KBM-7 (cell line): ENCODE measurements around the gene BRD3.

Source experiments
- DNase-seq: peaks from one replicate; pipeline ENCODE4 v3.0.0-alpha.2; 2015
- in situ Hi-C: fragments of 300-500 bp; cut with MboI; formaldehyde crosslinking; loops from 2 replicates; pipeline ENCODE4 v1.14.3; 2020; ENCODE audit warnings: low sequenced_read_pairs, low pct_unique_long_range_greater_than_20kb, mixed read lengths

BRD3 gene

GRCh38 chr9:134043531-134043988, 24.3 kb downstream of the BRD3 start:
- in situ Hi-C loops, result no loop called here
- DNase-seq, result no peak

- in situ Hi-C loops, result no loop called here
- DNase-seq, result no peak
Measured at GRCh38 chr9:134041649-134041962, 26.2 kb downstream of the BRD3 start.

DNA sequence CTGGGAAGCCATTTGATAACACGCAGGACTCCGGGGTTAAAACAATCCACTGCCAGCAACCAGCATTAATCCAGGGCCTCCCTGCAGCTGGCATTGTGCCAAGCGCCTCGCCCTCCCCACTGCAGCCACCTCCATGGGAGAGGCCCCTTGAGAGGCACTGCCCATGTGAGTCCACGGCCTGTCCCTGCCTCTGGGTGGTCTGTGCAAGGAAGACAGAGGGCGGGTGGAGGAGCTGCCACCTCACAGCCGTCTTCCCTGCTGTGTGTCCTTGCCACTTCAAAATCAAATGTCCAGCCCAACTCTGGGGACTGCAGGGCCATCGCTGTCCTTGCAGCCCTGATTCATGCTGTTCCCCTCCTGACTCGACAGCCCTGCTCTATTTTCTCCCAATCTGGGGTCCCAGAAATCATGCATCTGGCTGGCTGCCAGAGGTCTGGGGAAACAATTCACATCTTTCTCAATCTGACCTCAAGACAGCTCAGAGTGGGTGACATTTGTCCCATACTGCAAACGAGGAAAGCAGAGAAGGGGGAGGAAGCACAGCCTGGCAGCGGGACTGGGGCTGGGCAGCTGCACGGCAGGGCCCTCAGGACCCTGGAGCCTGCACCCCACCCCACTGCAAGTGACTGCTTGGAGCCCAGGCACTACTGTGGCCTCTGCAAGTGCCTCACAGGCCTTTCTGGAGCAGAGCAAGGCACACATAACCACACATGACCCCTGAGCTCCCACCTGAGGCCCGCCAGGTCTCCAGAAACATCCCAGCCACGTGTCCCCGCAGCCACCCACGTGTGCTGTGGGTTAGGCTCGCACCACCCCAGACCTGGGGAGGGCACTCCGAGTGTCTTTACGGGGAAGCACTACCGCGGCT, 26.8 kb downstream of the BRD3 start:
- DNase-seq, result no peak
- in situ Hi-C loops, result no loop called here

- in situ Hi-C loops, result no loop called here
- DNase-seq, result no peak
Measured at GRCh38 chr9:134040176-134040565, 27.7 kb downstream of the BRD3 start.

DNA sequence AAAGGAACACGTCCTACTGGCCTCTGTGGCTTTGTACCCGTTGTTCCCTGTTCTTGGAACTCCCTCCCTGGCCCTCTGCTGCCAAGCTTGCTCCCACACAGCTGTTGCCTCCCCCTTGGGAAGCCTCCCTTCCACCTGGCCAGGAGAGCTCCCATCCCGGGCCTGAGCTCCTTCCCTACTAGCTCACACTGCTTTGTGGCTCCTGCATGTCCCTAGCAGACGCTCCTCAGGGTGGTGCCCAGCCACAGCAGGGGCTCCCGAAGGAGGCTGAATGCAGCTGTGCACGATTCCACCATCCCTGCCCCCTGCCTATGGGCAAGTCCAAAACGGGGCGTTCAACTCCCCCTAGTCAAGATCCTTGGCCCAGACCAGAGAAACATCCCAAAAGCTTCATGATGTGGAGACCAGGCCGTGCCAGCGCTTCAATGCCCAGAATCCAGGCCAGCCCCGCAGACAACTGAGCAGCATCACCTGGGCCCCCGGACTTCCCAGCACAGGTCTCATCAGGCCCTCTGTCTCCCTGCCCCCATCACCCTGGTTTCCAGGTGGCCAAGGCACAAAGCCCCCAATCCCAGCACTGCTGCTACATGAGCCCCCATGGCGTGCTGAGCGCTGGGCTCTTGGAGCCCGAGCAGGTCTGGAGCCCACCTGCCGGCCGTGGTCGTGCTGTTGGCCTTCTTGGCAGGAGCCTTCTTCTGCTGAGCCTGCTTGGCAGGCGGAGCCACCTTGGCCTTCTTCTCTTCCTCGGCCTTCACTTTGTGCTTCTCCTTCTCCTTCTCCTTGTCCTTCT, 28.2 kb downstream of the BRD3 start:
- no peak for DNase-seq
- in situ Hi-C loops, result no loop called here

GRCh38 chr9:134037641-134038040, 30.2 kb downstream of the BRD3 start:
- in situ Hi-C loops, result no loop called here
- DNase-seq, result no peak

DNA sequence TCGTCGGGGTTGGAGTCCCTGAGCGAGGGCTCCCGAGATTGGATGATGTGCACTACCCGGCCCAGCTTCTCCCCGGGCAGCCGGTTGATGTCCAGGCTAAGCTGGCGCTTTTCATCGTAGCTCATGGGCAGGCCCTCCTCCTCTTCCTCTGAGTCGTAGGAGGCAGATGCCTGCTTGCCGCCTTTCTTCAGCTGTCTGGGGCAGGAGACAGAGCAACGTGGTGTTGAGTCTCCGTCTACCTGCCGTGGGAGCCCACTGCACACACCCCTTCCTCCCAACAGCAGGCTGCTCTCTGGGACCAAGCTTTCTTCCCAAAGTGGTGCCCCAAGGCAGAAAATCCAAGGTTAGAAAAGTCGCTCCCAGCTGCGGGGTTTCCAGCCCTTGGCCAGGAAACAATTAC, 31.7 kb downstream of the BRD3 start:
- DNase-seq, result no peak
- in situ Hi-C loops, result no loop called here

- in situ Hi-C loops, result no loop called here
- DNase-seq, result no peak
Measured at GRCh38 chr9:134035041-134036039, 32.5 kb downstream of the BRD3 start.

- in situ Hi-C loops, result no loop called here
- DNase-seq, result no peak
Measured at GRCh38 chr9:134034215-134035040, 33.4 kb downstream of the BRD3 start.

DNA sequence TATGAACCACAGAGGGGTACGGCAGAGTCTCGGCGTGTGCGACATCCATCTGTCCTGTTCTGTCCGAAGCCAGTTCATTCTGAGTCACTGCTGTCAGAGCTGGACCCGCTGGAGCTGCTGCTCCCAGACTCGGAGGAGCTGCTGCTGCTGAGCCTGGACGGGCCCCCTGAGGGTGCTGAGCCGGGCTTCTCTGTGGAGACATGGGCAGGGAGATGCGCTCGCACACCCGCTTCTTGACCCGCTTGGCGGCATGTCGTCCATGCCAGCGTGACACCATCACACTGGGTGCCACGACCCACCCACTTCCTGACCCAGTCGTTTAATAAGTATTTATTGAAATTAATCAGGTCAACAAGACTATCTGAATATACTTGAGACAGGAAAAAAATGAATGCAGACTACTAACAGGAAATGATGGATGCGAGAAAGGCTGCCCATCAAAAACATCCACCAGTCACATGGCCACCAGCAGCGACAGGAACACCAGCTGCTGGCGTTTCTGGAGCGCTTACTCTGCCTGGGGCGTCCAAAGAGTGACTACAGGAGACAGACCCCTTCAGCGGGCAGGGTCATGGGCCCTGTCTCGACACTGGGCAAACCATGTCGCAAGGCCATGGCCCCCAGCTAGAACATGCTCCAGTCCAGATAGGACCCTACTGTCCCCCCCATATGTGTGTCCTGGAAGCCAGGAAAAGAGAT, 34.2 kb downstream of the BRD3 start:
- DNase-seq, result no peak
- in situ Hi-C loops, result no loop called here

DNA sequence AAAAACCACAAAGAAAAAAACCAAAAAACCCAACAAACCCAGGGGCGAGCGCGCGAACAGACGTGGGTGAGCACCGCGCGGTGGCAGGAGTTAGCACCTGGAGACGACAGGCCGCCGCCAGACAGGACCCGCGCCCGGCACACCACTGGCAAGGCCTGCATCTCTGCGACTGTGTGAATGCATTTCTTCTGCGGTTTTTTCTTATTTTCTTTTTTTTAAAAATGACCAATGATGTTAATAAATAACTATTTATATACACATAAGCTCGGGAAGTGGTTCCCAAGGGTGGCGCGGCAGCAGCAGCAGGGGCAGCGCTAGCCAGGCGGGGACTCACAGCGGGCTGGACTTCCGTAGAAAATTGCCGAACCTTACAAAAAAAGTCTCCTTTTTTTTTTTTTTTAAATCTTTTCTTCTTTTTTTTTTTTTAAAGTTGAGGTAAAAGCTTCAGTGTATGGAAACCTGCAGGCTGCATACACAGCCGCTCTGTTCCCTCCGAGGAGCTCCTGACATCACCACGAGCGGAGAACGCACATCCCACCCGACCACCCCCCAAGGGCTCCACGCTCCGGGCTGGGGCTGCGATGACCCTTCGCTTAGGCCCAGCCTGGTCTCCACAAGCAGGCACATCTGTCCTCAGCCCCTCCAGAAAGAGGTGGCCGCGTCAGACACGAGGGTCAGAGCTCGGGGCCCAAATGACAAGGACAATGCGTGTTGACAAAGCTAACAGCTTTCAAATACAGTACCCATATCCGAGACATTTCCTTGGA, 35.2 kb downstream of the BRD3 start:
- in situ Hi-C loops, result no loop called here
- DNase-seq, result no peak

GRCh38 chr9:134031783-134032182, 36.0 kb downstream of the BRD3 start:
- in situ Hi-C loops, result no loop called here
- DNase-seq, result no peak

- DNase-seq, result no peak
- in situ Hi-C loops, result no loop called here
Measured at GRCh38 chr9:134030821-134031470, 36.9 kb downstream of the BRD3 start.

DNA sequence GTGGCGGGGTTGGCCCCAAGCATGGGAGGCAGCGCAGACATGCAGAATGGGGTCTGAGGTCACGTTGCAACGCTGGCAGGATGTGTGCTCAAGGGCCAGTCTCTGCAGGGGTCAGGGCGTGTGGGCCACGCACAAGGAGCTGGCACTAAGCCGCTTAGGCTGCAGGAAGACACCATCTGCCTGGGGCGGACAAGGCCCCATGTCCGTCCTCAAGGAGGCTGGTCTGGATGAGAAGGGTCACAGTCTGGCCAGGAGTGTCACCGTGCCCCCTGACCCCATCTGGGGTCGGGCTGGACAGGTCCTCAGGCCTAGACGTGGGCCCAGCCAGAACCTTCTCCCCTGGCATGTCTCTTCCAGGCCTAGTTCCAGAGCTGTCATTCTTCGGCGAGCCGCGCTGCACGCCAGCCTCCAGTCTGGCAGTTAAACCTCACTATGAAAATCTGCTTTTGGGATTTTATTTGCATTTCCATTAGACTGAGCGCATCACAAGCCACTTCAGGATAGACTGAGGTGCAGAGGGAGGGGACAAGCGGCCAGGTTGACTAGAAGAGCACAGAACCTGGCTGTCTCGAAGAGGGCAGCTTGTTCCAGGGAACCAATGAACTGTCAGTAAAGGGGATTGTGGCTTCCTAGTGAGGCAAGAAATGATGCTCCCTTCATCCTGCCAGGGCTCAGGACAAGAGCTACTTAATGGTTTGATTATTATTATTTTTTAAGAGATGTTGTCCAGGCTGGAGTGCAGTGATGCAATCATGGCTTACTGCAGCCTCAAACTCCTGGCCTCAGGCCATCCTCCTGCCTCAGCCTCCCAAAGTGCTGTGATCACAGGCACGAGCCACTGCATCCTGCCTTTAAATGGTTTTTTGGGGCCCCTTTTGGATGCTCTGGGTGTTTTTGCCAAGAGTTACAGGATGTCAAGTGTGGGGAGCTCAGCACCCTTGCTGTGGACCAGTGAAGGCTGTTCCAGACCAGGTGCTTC, 38.3 kb downstream of the BRD3 start:
- in situ Hi-C loops, result no loop called here
- DNase-seq, result no peak

DNA sequence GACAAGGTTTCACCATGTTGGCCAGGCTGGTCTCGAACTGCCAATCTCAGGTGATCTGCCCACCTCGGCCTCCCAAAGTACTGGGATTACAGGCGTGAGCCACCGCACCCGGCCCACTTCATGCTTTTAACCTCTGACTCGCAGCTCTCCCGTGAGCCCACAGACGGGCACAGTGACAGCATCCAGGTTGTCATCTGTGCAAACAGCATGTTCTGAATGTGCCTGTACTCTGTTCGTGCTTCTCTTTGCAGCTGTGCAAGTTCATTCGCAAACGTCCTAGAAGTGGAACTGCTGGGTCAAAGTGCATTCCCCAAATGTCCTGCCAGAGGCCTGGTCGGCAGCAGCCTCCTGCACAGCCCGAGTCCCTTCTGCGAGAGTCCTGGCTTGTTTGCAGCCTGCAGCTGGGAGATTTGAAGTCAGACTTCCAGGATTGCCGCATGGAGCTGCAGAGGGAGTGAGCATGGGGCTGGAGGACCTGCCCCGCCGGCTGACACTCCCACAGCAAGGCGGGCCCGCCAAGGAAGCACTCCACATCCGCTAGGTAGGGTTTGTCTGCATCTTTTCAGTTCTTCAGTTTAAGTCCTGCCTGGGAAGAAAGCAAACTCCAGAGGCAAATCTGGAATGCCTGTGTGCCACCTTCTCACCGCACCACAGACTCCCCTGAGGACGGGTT, 39.1 kb downstream of the BRD3 start:
- in situ Hi-C loops, result no loop called here
- no peak for DNase-seq
